Fibroblast of pulmonary artery (primary cell): ENCODE data around the gene POU4F3.

ENCODE experiments used
- DNase-seq: peaks from one replicate; pipeline ENCODE4 v3.0.0-alpha.2; 2010; ENCODE audit warnings: low read depth
- H3K4me3 ChIP-seq: replicated peaks from 2 replicates; pipeline ENCODE4 v1.5.1; 2011; ENCODE audit warnings: low read depth, mild to moderate bottlenecking, control low read depth, low read length, moderate library complexity
- CTCF ChIP-seq: IDR thresholded peaks from 2 replicates; pipeline ENCODE4 v1.5.1; 2011; ENCODE audit warnings: mild to moderate bottlenecking, control low read depth, low read length, inconsistent platforms; ENCODE audit errors: missing control alignments

The POU4F3 gene

GRCh38 chr5:146390469-146390868, 51.8 kb downstream of the POU4F3 start:
- TF ChIP-seq CTCF, result peak; percentile 1
- no peak overlapping the region for H3K4me3 ChIP-seq
- no peak for DNase-seq
